T47D (cell line): ENCODE measurements around the gene ZIK1.

ENCODE experiments used
- DNase-seq, 2 experiments: peaks; one replicate each; pipeline versions ENCODE4 v3.0.0 to v3.0.0-alpha.2; 2011 to 2012; ENCODE audit warnings: low read depth in 1 of 2, low spot score in 1 of 2
- JUND ChIP-seq: IDR thresholded peaks from 2 replicates; pipeline ENCODE4 v1.6.1; 2012; ENCODE audit warnings: low read depth
- in situ Hi-C: cut with HindIII; loops from 2 replicates; pipeline ENCODE4 v1.10.0; 2016; ENCODE audit warnings: low sequenced_read_pairs, low pct_unique_long_range_greater_than_20kb

Gene ZIK1

GRCh38 chr19:57572415-57572947 lies 11.5 kb upstream of the ZIK1 start:
- no peak for TF ChIP-seq JUND
- in situ Hi-C loops, result no loop called here

GRCh38 chr19:57576661-57577060 lies 7.3 kb upstream of the ZIK1 start:
- DNase-seq, result no peak
- no peak for TF ChIP-seq JUND
- in situ Hi-C loops, result no loop called here

More at GRCh38 chr19:57572415-57572947, 11.5 kb upstream of the ZIK1 start:
- no peak for DNase-seq

DNA sequence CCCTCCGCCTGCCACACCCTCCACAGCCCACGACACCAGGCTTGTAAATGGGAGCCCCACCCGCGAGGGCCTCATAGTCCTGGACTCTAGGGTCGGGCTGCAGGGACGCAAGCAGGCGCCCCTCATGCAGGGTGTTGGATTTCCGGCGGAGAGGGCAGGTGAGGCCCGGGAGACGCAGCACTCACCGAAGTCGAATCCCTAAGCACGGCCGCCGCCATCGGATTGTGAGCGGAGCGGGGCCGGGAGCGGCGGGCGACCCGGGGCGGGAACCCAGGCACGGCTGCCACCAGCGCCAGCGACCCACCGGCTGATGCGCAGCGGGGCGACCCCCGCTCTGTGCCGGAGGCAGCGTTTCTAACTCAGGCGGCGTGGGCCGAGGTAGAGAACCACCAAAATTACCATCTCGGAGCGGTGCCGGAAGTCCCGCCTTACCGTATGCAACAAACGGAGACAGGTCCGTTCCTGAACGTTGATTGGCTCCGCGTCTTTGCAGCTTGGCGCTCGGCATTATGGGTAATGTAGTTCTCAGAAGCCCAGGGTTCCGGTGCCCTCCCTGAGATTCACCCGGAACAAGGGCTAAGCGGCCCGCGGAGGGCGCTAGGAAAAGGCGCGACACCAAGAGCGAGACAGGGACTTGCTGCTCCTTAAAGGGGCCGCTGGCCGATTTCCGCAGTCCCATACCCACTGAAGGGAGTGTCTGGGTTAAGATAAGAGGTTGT lies 5.3 kb upstream of the ZIK1 start, which contains the start of gene ZNF416:
Gene ZNF416, minus strand, starts transcription at position 425 of the 719 bp plus-strand sequence. Its CDS starts 207 bp downstream, at position 218.
- no peak for TF ChIP-seq JUND
- in situ Hi-C loops, result no loop called here
- DNase-seq, result peak; percentile 95 to 98

- in situ Hi-C loops, result no loop called here
- no peak for TF ChIP-seq JUND
- no peak for DNase-seq
Measured at GRCh38 chr19:57583104-57583520, 833 bp upstream of the ZIK1 start.

DNA sequence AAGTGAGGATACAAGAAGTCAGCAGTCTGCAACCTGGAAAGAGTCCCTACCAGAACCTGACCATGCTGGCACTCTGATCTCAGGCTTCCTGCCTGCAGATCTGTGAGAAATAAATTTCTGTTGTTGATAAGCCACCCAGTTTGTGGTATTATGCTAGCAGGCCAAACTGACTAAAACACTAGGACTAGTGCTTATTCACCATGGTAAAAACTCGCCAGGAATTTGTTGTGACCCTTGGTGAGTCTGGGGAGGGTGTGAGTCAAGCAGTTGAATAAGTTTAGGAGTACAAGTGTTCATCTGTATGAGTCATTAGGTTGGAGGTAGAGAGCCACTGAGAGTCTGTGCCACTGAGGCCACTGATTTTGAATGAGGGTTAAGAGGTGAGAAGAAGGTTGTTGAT lies 3.6 kb downstream of the ZIK1 start:
- TF ChIP-seq JUND, result no peak
- DNase-seq, result no peak
- in situ Hi-C loops, result no loop called here

GRCh38 chr19:57599377-57599760 lies 15.4 kb downstream of the ZIK1 start:
- in situ Hi-C loops, result no loop called here
- no peak for DNase-seq
- no peak for TF ChIP-seq JUND

GRCh38 chr19:57599761-57600383 lies 15.9 kb downstream of the ZIK1 start, which contains the start of gene ZNF530:
Gene ZNF530, plus strand, starts transcription at chr19:57599885. Its CDS starts 4,461 bp downstream, at chr19:57604346.
- no peak for TF ChIP-seq JUND
- peak; percentile 77 to 94 for DNase-seq
- in situ Hi-C loops, result no loop called here

DNA sequence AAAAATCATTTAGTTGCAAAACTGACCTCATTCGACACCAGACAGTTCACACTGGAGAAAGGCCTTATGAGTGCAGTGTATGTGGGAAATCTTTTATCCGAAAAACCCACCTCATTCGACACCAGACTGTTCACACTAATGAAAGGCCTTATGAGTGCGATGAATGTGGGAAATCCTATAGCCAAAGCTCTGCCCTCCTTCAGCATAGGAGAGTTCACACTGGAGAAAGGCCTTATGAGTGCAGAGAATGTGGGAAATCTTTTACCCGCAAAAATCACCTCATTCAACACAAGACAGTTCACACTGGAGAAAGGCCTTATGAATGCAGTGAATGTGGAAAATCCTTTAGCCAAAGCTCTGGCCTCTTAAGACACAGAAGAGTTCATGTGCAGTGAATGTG lies 23.0 kb downstream of the ZIK1 start:
- in situ Hi-C loops, result no loop called here
- TF ChIP-seq JUND, result no peak
- no peak for DNase-seq

GRCh38 chr19:57611113-57611512 lies 27.2 kb downstream of the ZIK1 start:
- TF ChIP-seq JUND, result no peak
- in situ Hi-C loops, result no loop called here
- DNase-seq, result no peak

DNA sequence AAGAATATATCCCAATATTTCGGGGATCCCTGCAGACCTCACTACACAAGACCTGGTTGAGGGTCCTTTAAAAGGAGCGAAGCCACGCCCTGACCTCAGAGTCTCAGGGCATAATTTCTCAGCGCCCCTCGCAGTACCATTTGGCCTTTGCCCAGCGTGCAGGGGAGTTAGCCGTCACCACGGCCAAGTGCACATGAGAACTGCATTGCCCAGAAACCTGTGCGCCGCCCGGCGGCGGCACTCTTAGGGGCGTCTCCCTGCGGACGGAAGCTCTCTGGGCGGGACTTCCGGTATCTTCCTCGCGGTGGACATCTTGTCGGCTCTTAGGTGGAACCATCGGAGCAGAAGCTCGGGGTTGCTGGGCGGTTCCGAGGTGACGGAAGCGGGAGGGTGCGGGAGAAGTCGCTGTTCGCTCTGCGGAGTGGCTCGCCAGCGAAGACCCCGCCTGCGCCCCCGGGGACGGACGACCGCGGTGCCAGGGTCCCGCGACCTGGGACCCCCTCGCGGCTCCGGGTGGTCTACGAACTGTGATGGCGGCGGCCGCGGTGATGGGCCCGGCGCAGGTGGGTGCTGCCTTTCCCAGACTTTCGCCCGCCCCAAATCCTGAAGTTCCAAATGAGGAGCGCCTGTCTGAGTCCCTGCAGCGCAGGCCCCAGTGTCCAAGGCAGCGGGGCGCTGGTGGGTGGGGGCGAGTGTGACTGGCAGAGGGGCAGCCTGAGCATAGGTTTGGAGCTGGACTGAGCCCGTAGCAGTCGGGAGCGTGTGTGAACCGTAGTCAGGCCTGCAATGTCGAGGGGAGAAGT lies 30.2 kb downstream of the ZIK1 start, which contains the start of gene ZNF134:
Gene ZNF134, plus strand, starts transcription at position 302 of the 803 bp plus-strand sequence. CDS start 5,227 bp downstream, outside the sequence.
- in situ Hi-C loops, result no loop called here
- TF ChIP-seq JUND, result no peak
- peak; percentile 82 to 90 for DNase-seq

GRCh38 chr19:57615346-57615745 lies 31.4 kb downstream of the ZIK1 start:
- in situ Hi-C loops, result no loop called here
- DNase-seq, result no peak
- no peak for TF ChIP-seq JUND

DNA sequence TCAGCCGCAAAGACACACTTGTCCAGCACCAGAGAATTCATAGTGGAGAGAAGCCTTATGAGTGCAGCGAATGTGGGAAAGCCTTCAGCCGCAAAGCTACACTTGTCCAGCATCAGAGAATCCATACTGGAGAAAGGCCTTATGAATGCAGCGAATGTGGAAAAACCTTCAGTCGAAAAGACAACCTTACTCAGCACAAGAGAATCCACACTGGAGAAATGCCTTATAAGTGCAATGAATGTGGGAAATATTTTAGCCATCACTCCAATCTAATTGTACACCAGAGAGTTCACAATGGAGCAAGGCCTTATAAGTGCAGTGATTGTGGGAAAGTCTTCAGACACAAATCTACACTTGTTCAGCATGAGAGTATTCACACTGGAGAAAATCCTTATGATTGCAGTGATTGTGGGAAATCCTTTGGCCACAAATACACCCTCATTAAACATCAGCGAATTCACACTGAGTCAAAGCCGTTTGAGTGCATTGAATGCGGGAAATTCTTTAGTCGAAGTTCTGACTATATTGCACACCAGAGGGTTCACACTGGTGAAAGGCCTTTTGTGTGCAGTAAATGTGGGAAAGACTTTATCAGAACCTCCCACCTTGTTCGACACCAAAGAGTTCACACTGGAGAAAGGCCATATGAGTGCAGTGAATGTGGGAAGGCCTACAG lies 36.9 kb downstream of the ZIK1 start:
- in situ Hi-C loops, result no loop called here
- TF ChIP-seq JUND, result no peak
- DNase-seq, result peak in 1 of 2 experiments; percentile 9
